ENCODE data around the gene MLPH. TPM values are rescaled to one million over a fixed set of nuclear protein-coding genes. Genes with fewer than 3 reads are reported as not detected.

Gene MLPH
- total RNA-seq, 1 donor from 2014 or later: 394 TPM

DNA sequence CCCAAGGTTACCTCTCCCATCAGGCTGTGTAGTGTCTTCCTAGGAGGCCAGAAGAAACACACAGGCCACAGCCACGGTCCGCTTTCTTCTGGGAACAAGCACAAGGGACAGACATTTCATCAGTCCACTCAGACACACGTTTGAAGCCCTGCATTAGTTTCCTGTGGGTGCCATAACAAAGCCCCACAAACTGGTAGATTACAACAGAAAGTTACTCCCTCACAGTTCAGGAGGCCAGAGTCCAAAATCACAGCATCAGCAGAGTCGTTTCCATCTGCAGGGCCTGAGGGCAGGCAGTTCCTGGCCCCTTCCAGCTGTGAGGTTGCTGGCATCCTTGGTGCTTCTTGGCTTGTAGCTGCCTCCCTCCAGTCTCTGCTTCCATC, 70.6 kb downstream of the MLPH start:
- DNase-seq: no peak
- Histone ChIP-seq H3K36me3 (peaks cover 37% of the 10 kb centered on the region), H3K4me1 (peaks cover 12% of the 10 kb centered on the region), H3K27me3 (ENCODE audit: low read depth) (no peaks in the 10 kb centered on the region), H3K27ac (no peak overlapping the region), H3K9me3 (peaks cover 8% of the 10 kb centered on the region), H3K4me3 (no peak overlapping the region)
- TF ChIP-seq, protein P1, sequence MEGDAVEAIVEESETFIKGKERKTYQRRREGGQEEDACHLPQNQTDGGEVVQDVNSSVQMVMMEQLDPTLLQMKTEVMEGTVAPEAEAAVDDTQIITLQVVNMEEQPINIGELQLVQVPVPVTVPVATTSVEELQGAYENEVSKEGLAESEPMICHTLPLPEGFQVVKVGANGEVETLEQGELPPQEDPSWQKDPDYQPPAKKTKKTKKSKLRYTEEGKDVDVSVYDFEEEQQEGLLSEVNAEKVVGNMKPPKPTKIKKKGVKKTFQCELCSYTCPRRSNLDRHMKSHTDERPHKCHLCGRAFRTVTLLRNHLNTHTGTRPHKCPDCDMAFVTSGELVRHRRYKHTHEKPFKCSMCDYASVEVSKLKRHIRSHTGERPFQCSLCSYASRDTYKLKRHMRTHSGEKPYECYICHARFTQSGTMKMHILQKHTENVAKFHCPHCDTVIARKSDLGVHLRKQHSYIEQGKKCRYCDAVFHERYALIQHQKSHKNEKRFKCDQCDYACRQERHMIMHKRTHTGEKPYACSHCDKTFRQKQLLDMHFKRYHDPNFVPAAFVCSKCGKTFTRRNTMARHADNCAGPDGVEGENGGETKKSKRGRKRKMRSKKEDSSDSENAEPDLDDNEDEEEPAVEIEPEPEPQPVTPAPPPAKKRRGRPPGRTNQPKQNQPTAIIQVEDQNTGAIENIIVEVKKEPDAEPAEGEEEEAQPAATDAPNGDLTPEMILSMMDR (IDR thresholded peaks at IDR 0.05): no peak
- ATAC-seq: no peak
- intact Hi-C loops (cut with DNase I): no loop called here

DNA sequence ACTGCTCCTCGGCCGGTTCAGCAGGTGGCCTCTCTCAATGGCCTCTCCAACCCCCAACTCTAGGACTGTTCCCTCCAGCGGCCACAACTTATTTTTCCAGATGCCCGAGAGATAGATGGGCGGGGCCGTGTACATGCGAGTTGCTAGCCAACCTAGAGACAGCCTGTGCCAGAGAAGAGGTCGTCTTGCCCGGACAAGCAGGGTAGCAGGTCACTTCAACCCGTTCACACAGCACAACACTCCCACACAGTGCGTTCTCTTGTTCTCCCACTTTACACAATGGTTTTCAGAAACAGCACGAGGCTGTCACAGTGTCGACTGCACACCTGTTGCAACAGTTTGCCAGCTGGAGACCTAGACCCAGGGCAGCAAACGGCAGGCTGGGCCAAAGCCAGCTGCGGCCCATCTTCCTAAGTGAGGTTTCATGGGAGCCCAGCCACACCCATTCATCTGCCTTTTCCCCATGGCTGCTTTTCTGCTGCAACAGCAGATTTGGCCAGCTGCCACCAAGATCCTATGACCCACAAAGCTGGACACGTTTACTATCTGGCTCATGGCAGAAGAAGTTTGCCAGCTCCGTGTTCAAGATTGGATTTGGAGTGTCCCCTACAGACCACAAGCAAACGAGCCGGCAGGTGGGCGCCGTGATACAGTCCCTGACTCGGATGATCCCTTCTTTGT, 72.0 kb downstream of the MLPH start:
- ATAC-seq (peak; percentile 49 to 60), DNase-seq (peak; percentile 74)
- Histone ChIP-seq H3K27me3 (ENCODE audit: low read depth) (peaks cover 4% of the 10 kb centered on the region), H3K27ac (no peak overlapping the region), H3K4me3 (no peak overlapping the region), H3K4me1 (peaks cover 12% of the 10 kb centered on the region), H3K9me3 (peaks cover 8% of the 10 kb centered on the region), H3K36me3 (peaks cover 23% of the 10 kb centered on the region)
- TF ChIP-seq, protein P1 (IDR thresholded peaks at IDR 0.05): no peak
- intact Hi-C loops (cut with DNase I): no loop called here

DNA sequence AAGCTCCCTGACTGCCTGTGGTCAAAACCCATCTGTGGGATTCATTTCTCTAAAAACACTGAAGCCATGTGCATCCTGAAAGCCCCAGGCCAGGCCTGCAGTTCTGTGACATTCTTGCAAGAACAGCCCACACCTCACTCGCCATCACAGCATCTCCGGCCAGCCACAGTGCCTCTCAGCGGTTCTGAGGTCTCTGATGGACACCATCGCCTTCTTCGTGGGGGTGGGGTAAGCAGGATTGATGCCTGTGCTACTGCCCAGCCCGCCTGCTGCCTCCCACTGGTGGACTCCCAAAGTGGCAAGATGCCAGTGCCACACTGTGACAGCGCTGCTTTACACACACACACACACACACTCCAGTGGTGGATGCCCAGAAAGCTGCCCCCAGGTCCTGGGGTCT, 74.2 kb downstream of the MLPH start:
- DNase-seq: no peak
- Histone ChIP-seq H3K4me1 (peaks cover 12% of the 10 kb centered on the region), H3K9me3 (no peaks in the 10 kb centered on the region), H3K36me3 (peaks cover 3% of the 10 kb centered on the region), H3K27me3 (ENCODE audit: low read depth) (peaks cover 9% of the 10 kb centered on the region), H3K27ac (no peak overlapping the region), H3K4me3 (no peak overlapping the region)
- no peak for ATAC-seq
- intact Hi-C loops (cut with DNase I): no loop called here
- TF ChIP-seq, protein P1 (IDR thresholded peaks at IDR 0.05): no peak

DNA sequence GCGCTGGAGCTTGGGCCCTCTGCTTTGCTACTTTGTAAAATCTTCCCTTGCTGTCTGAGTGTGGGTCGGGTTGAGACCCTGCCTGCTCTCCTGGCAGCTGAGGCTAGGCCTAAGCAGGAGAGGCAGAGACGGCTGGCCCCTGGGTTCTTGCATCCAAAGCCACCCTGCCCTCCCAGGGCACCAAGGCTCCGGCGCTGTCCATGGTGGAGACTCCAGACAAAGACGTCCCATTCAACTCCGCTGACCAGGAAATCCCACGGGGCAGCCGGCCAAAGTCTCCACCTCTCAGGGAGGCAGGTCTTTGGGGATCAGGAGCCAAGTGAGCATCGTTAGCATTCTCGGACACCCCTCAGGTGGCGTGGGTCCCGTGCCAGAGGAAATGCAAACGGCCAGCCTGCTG, 76.8 kb downstream of the MLPH start:
- ATAC-seq (peak in 1 of 2 donors; percentile 23), DNase-seq (no peak)
- peaks cover 9% of the 10 kb centered on the region for H3K27me3 ChIP-seq (ENCODE audit: low read depth)
- H3K4me3 ChIP-seq: no peak overlapping the region
- H3K36me3 ChIP-seq: no peaks in the 10 kb centered on the region
- peaks cover 10% of the 10 kb centered on the region for H3K4me1 ChIP-seq
- H3K9me3 ChIP-seq: no peaks in the 10 kb centered on the region
- TF ChIP-seq, protein P1 (IDR thresholded peaks at IDR 0.05): no peak
- H3K27ac ChIP-seq: no peak overlapping the region
- intact Hi-C loops (cut with DNase I): no loop called here

DNA sequence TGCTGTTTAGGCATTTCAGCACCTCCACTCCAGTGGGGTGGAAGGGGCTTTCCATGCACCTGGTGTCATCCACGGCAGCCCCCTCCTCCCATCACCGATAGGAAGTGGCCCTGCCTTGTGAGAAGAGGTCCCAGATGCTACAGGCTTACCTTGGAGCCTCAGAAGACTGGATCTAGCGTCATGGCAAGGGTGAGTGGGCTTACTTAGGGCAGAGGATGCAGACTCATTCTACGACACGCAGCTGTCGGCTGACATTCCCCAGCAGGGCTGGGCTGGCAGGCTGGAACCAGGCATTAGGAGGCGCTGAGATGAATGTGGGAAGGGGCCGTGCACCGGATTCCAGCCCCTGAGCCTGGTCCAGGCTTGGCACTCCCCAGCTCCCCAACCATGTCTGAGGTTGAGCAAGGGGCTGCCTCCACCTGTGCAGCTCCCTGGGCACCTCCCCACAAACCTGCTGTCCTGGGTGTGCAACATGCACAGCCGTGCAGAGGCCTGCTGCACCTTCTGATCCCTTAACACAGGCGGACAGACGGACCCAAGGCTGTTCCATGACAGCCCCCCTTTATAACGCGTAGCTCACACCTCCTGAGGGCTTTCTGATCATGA, 77.6 kb downstream of the MLPH start:
- TF ChIP-seq, protein P1 (IDR thresholded peaks at IDR 0.05): no peak
- DNase-seq (no peak), ATAC-seq (no peak)
- no peak overlapping the region for H3K4me3 ChIP-seq
- peaks cover 9% of the 10 kb centered on the region for H3K27me3 ChIP-seq (ENCODE audit: low read depth)
- peaks cover 2% of the 10 kb centered on the region for H3K4me1 ChIP-seq
- intact Hi-C loops (cut with DNase I): no loop called here
- H3K9me3 ChIP-seq: no peaks in the 10 kb centered on the region
- no peaks in the 10 kb centered on the region for H3K36me3 ChIP-seq
- H3K27ac ChIP-seq: no peak overlapping the region

Measured in lower lobe of right lung (tissue), 2 donors.